GF-D8 (cell line): ENCODE data around the gene C1orf226.

Source experiments
- DNase-seq: peaks from one replicate; lab custom pipeline; 2025; lab: John Stamatoyannopoulos, UW

The C1orf226 gene

DNA sequence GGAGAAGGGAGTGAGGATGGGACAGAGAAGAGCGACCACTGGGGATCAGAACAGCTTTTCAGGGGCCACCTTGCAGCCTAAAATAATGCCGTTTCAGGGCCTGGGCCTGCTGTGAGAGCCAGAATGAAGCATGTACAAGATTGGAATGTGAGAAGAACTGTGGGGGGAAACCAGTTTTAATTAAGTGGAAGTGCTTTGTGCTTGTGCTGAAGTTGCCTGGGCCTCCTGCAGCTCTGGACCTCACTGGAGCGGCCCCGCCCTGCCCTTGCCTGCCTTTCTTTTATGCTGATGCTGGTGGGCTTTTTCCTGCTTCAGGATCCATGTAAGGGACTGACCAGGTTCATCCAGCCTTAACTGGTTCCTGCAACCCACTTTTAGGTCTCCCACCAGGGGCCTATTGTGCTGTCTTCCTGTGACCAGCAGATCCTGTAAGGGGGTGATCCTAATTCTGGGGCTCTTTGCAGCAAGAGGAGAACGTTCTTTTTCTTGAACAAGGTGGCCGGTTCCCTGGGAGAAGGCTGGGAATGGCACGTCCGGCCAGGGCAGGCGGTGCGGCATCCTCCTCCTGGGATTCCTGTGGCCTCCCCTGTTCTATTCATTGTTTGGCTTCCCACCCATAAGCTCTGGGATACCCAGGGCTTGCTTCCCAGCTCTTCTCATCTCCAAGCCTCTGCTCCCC, 3.2 kb downstream of the C1orf226 start:
- DNase-seq: no peak

GRCh38 chr1:162385280-162385623, 3.7 kb downstream of the C1orf226 start:
- no peak for DNase-seq

DNA sequence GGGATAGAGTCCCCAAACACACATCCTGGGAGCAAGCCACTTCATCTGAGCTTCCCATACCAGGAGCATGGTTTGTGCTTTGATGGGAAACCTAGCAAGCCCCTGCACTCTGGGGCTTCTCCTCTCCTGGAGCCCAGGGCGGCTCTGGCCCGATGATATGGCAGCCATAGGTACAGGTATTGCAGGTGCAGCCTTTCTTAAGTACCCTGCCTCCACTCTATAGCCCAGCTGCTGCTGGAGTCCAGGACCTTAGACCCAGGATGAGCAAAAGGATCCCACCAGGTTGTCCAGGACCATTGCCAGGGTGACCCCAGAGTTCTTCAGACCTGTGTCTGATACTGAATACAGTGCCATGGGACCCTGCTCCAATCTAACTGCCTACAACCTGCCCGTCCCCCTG, 4.2 kb downstream of the C1orf226 start:
- DNase-seq: no peak

- no peak for DNase-seq
Measured at GRCh38 chr1:162386292-162387225, 5.0 kb downstream of the C1orf226 start.

GRCh38 chr1:162387226-162388082, 5.9 kb downstream of the C1orf226 start:
- DNase-seq: no peak

- DNase-seq: no peak
Measured at GRCh38 chr1:162388083-162388594, 6.6 kb downstream of the C1orf226 start.

- no peak for DNase-seq
Measured at GRCh38 chr1:162388615-162389014, 7.1 kb downstream of the C1orf226 start.

- DNase-seq: no peak
Measured at GRCh38 chr1:162389021-162389818, 7.7 kb downstream of the C1orf226 start.

- no peak for DNase-seq
Measured at GRCh38 chr1:162389971-162390370, 8.4 kb downstream of the C1orf226 start.

- DNase-seq: no peak
Measured at GRCh38 chr1:162390396-162391185, 9.1 kb downstream of the C1orf226 start.

DNA sequence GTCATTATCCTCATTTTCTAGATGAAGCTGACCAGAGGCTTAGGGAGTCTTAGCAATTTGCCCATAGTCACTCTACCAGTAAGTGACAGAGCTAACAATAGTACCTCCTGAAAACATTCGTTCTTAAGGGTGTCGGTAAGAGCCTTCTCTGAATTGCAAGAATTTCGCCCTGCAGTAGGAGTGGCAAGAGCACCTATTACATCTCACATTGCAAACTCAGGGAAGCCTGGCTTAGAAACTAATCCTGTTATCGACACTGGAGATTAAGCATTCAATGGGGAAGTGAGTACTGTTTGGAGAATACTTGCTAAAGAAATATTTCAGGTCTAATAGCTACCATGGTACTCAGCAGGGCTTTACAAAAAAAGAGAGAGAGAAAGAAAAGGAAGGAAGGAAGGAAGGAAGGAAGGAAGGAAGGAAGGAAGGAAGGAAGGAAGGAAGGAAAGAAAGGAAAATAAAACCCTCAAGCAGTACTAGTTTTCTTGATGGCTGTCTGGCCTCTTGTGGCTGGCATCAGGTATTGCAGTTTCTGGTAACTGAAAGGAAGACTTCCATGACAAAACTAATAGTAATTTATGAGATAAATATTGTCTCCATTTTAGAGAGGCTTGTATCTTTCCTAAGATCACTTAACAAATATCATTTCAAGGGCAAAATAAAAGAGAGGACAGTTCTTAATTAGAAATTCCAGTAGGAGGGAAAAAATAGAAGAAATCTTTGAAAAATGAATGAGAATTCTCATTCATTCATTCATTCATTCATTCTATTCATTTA, 10.4 kb downstream of the C1orf226 start:
- no peak for DNase-seq

- no peak for DNase-seq
Measured at GRCh38 chr1:162396201-162396906, 14.8 kb downstream of the C1orf226 start.

DNA sequence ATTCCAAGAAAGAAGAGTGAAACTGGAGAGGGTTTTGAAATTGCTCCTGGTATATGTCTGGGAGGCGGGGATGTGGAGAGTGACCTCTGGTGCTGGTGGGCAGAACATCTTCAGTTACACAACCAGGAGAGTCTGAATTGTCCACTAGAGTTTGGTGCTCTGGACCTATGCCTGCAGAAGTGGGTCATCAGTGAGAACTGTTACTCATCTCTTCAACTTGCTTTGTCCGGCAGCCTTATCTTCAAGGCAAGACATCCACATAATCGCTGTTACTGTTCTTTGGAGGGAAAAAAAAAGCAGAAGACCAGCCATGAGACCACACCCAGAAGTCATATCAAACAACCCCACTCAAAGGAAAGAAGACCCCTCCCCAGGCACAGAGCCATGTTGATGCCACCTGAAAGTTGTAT, 15.5 kb downstream of the C1orf226 start:
- no peak for DNase-seq

- DNase-seq: no peak
Measured at GRCh38 chr1:162397943-162398560, 16.5 kb downstream of the C1orf226 start.

- DNase-seq: no peak
Measured at GRCh38 chr1:162398999-162399580, 17.6 kb downstream of the C1orf226 start.

- no peak for DNase-seq
Measured at GRCh38 chr1:162400790-162401355, 19.3 kb downstream of the C1orf226 start.

- DNase-seq: no peak
Measured at GRCh38 chr1:162404550-162405160, 23.1 kb downstream of the C1orf226 start.
